GM21529 (cell line): ENCODE data around the gene SCN2B.

Experiments
- ATAC-seq: cut with Tn5 transposase; IDR thresholded peaks from one replicate; pipeline ENCODE4 v1.9.1; 2021; ENCODE audit not compliant: unreplicated experiment

The SCN2B gene

GRCh38 chr11:118154641-118155040 is 21.8 kb downstream of the SCN2B start:
- no peak for ATAC-seq

GRCh38 chr11:118153976-118154375 is 22.5 kb downstream of the SCN2B start:
- ATAC-seq = no peak

GRCh38 chr11:118153516-118153915 is 22.9 kb downstream of the SCN2B start:
- ATAC-seq = no peak

GRCh38 chr11:118152552-118153471 is 23.6 kb downstream of the SCN2B start, which contains the start of gene SCN4B:
SCN4B (minus strand) TSS chr11:118152823; CDS start chr11:118152673, 150 bp downstream.
- no peak for ATAC-seq

- no peak for ATAC-seq
Measured at GRCh38 chr11:118152020-118152551, 24.4 kb downstream of the SCN2B start.

- no peak for ATAC-seq
Measured at GRCh38 chr11:118151431-118151830, 25.0 kb downstream of the SCN2B start.

GRCh38 chr11:118149493-118149892 is 26.9 kb downstream of the SCN2B start:
- ATAC-seq = no peak

GRCh38 chr11:118148856-118149255 is 27.6 kb downstream of the SCN2B start:
- no peak for ATAC-seq

- no peak for ATAC-seq
Measured at GRCh38 chr11:118148240-118148639, 28.2 kb downstream of the SCN2B start.

GRCh38 chr11:118147502-118147901 is 28.9 kb downstream of the SCN2B start:
- no peak for ATAC-seq

- ATAC-seq = no peak
Measured at GRCh38 chr11:118146554-118146953, 29.9 kb downstream of the SCN2B start.

- peak; percentile 88 for ATAC-seq
Measured at GRCh38 chr11:118145285-118146227, 30.9 kb downstream of the SCN2B start.

GRCh38 chr11:118144301-118145268 is 31.9 kb downstream of the SCN2B start:
- ATAC-seq = no peak

GRCh38 chr11:118143661-118144185 is 32.7 kb downstream of the SCN2B start:
- no peak for ATAC-seq

GRCh38 chr11:118142809-118143208 is 33.6 kb downstream of the SCN2B start:
- no peak for ATAC-seq

- ATAC-seq = no peak
Measured at GRCh38 chr11:118142081-118142480, 34.4 kb downstream of the SCN2B start.

GRCh38 chr11:118139578-118139977 is 36.9 kb downstream of the SCN2B start:
- no peak for ATAC-seq

GRCh38 chr11:118138839-118139420 is 37.5 kb downstream of the SCN2B start:
- no peak for ATAC-seq

- ATAC-seq = no peak
Measured at GRCh38 chr11:118136801-118137200, 39.6 kb downstream of the SCN2B start.
